ENCODE measurements around the gene OPCML. TPM values are rescaled to one million over a fixed set of nuclear protein-coding genes. Genes with fewer than 3 reads are reported as not detected.

The OPCML gene
- polyA plus RNA-seq, 3 donors, result not detected

- no peaks in the 10 kb centered on the region for H3K9me3 ChIP-seq (replicated peaks in 1 of 2; ENCODE audit: control insufficient read depth in 1 of 2, insufficient read depth in 1 of 2, low read length in 2 of 2)
- H4K20me1 ChIP-seq (ENCODE audit: insufficient read depth, low read length), result no peaks in the 10 kb centered on the region
- DNase-seq, result no peak
- Mint-ChIP-seq H3K27me3 (ENCODE audit: low read depth in 3 of 3) (peaks cover 0 to 5% (median 2%) of the 10 kb centered on the region in 3 donors), H3K36me3 (no peaks in the 10 kb centered on the region), H3K4me1 (no peaks in the 10 kb centered on the region), H3K9me3 (no peaks in the 10 kb centered on the region), H3K27ac (no peak overlapping the region), H3K4me3 (no peak overlapping the region)
- no peaks in the 10 kb centered on the region for H3K79me2 ChIP-seq (ENCODE audit: insufficient read depth, low read length)
- no peaks in the 10 kb centered on the region for H3K4me1 ChIP-seq (ENCODE audit: control insufficient read depth in 1 of 2, insufficient read depth in 2 of 2, low read length in 2 of 2)
- no peak overlapping the region for H3K27ac ChIP-seq (ENCODE audit: low read depth in 1 of 2, low read length in 2 of 2)
- H2AFZ ChIP-seq (ENCODE audit: insufficient read depth, low read depth, low read length, poor library complexity, severe bottlenecking), result no peak overlapping the region
- no peak for TF ChIP-seq CTCF (IDR thresholded peaks at IDR 0.05)
- no peak overlapping the region for H3K4me3 ChIP-seq (replicated peaks in 1 of 3; ENCODE audit: low read depth in 2 of 3, low read length in 3 of 3)
- no peak overlapping the region for H3K9ac ChIP-seq (ENCODE audit: insufficient read depth, low read length, poor library complexity, severe bottlenecking)
- no peak overlapping the region for H3K4me2 ChIP-seq (replicated peaks; ENCODE audit: extremely low read depth, low read length, poor library complexity, severe bottlenecking)
- WGBS (ENCODE audit: insufficient coverage), result 63% methylated on average over 10 of the region's 15 CpGs
- no peaks in the 10 kb centered on the region for H3K27me3 ChIP-seq (ENCODE audit: control insufficient read depth in 2 of 2, insufficient read depth in 2 of 2, low read length in 2 of 2)
- intact Hi-C loops (cut with micrococcal nuclease), result no loop called here
- H3K36me3 ChIP-seq (replicated peaks in 1 of 2; ENCODE audit: control insufficient read depth in 1 of 2, insufficient read depth in 2 of 2, low read length in 2 of 2), result no peaks in the 10 kb centered on the region
Measured at GRCh38 chr11:133047036-133047770, 485.1 kb downstream of the OPCML start.

DNA sequence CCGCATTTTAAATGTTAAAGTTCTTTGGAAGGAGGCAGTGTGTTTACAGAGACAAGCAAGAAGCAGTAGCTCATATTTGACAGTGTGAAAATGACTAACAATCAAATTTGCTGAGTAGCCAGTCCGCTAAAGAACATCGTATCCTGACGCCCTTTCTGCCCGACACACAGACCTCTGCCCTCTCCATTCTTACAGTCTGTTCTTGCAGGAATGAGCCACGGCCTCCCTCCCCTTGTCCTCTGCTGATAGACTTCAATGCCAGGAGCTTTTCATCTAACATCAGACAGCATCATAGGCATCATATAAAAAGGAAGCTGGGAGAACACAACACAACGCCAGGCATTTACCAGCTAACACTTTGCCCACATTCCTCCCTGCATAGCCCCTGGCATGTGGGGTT lies 486.0 kb downstream of the OPCML start:
- Histone ChIP-seq H3K9me3 (replicated peaks in 1 of 2; ENCODE audit: control insufficient read depth in 1 of 2, insufficient read depth in 1 of 2, low read length in 2 of 2) (no peaks in the 10 kb centered on the region), H3K36me3 (replicated peaks in 1 of 2; ENCODE audit: control insufficient read depth in 1 of 2, insufficient read depth in 2 of 2, low read length in 2 of 2) (no peaks in the 10 kb centered on the region), H3K27ac (ENCODE audit: low read depth in 1 of 2, low read length in 2 of 2) (no peak overlapping the region), H3K4me3 (replicated peaks in 1 of 3; ENCODE audit: low read depth in 2 of 3, low read length in 3 of 3) (no peak overlapping the region), H4K20me1 (ENCODE audit: insufficient read depth, low read length) (no peaks in the 10 kb centered on the region), H3K79me2 (ENCODE audit: insufficient read depth, low read length) (no peaks in the 10 kb centered on the region), H3K27me3 (ENCODE audit: control insufficient read depth in 2 of 2, insufficient read depth in 2 of 2, low read length in 2 of 2) (no peaks in the 10 kb centered on the region), H3K4me2 (replicated peaks; ENCODE audit: extremely low read depth, low read length, poor library complexity, severe bottlenecking) (no peak overlapping the region), H3K9ac (ENCODE audit: insufficient read depth, low read length, poor library complexity, severe bottlenecking) (no peak overlapping the region), H2AFZ (ENCODE audit: insufficient read depth, low read depth, low read length, poor library complexity, severe bottlenecking) (no peak overlapping the region), H3K4me1 (ENCODE audit: control insufficient read depth in 1 of 2, insufficient read depth in 2 of 2, low read length in 2 of 2) (no peaks in the 10 kb centered on the region)
- WGBS (ENCODE audit: insufficient coverage), result 74% methylated on average over 6 of the region's 7 CpGs
- H3K36me3 Mint-ChIP-seq, result no peaks in the 10 kb centered on the region
- H3K9me3 Mint-ChIP-seq, result no peaks in the 10 kb centered on the region
- H3K4me1 Mint-ChIP-seq, result no peaks in the 10 kb centered on the region
- peaks cover 0 to 5% (median 4%) of the 10 kb centered on the region in 3 donors for H3K27me3 Mint-ChIP-seq (ENCODE audit: low read depth in 3 of 3)
- no peak for DNase-seq
- no peak overlapping the region for H3K4me3 Mint-ChIP-seq
- intact Hi-C loops (cut with micrococcal nuclease), result no loop called here
- no peak overlapping the region for H3K27ac Mint-ChIP-seq
- no peak for TF ChIP-seq CTCF (IDR thresholded peaks at IDR 0.05)
